ENCODE results near the gene ARHGAP29.

ARHGAP29 gene

GRCh38 chr1:94260635-94261387 is 23.4 kb upstream of the ARHGAP29 start:
- no peak for DNase-seq

- no peak for DNase-seq
Observed at GRCh38 chr1:94259635-94260289, 22.4 kb upstream of the ARHGAP29 start.

- no peak for DNase-seq
Observed at GRCh38 chr1:94258873-94259331, 21.5 kb upstream of the ARHGAP29 start.

- no peak for DNase-seq
Observed at GRCh38 chr1:94257444-94257843, 20.1 kb upstream of the ARHGAP29 start.

- DNase-seq = no peak
Observed at GRCh38 chr1:94255476-94255875, 18.1 kb upstream of the ARHGAP29 start.

- DNase-seq = no peak
Observed at GRCh38 chr1:94254073-94254810, 16.9 kb upstream of the ARHGAP29 start.

GRCh38 chr1:94253456-94254017 is 16.2 kb upstream of the ARHGAP29 start:
- DNase-seq = no peak

GRCh38 chr1:94250341-94250740 is 13.0 kb upstream of the ARHGAP29 start:
- no peak for DNase-seq

- DNase-seq = no peak
Observed at GRCh38 chr1:94248956-94249688, 11.7 kb upstream of the ARHGAP29 start.

GRCh38 chr1:94247138-94248094 is 10.0 kb upstream of the ARHGAP29 start:
- peak; percentile 6 for DNase-seq

GRCh38 chr1:94246692-94247137 is 9.3 kb upstream of the ARHGAP29 start:
- DNase-seq = no peak

- no peak for DNase-seq
Observed at GRCh38 chr1:94245747-94246438, 8.5 kb upstream of the ARHGAP29 start.

GRCh38 chr1:94244816-94245215 is 7.4 kb upstream of the ARHGAP29 start:
- no peak for DNase-seq

GRCh38 chr1:94243665-94244064 is 6.3 kb upstream of the ARHGAP29 start:
- no peak for DNase-seq

GRCh38 chr1:94240822-94241221 is 3.4 kb upstream of the ARHGAP29 start:
- no peak for DNase-seq

- DNase-seq = no peak
Observed at GRCh38 chr1:94239796-94240195, 2.4 kb upstream of the ARHGAP29 start.

- no peak for DNase-seq
Observed at GRCh38 chr1:94239051-94239450, 1.7 kb upstream of the ARHGAP29 start.

- no peak for DNase-seq
Observed at GRCh38 chr1:94236630-94237290, 624 bp downstream of the ARHGAP29 start.

GRCh38 chr1:94236013-94236491 is 1.3 kb downstream of the ARHGAP29 start:
- no peak for DNase-seq
